Measurements from ENCODE around the gene PDLIM3. TPM values are rescaled to one million over a fixed set of nuclear protein-coding genes. Genes with fewer than 3 reads are reported as not detected.
A peak's percentile ranks its signal among the peaks of the same experiment; 100 is the strongest.
"Not testable (repeated sequence)": the region's sequence is repeated elsewhere in the genome, so short reads cannot be mapped to it uniquely, and the experiment has no call there.

The PDLIM3 gene
- total RNA-seq, 2 donors from 2014 or later: not detected

DNA sequence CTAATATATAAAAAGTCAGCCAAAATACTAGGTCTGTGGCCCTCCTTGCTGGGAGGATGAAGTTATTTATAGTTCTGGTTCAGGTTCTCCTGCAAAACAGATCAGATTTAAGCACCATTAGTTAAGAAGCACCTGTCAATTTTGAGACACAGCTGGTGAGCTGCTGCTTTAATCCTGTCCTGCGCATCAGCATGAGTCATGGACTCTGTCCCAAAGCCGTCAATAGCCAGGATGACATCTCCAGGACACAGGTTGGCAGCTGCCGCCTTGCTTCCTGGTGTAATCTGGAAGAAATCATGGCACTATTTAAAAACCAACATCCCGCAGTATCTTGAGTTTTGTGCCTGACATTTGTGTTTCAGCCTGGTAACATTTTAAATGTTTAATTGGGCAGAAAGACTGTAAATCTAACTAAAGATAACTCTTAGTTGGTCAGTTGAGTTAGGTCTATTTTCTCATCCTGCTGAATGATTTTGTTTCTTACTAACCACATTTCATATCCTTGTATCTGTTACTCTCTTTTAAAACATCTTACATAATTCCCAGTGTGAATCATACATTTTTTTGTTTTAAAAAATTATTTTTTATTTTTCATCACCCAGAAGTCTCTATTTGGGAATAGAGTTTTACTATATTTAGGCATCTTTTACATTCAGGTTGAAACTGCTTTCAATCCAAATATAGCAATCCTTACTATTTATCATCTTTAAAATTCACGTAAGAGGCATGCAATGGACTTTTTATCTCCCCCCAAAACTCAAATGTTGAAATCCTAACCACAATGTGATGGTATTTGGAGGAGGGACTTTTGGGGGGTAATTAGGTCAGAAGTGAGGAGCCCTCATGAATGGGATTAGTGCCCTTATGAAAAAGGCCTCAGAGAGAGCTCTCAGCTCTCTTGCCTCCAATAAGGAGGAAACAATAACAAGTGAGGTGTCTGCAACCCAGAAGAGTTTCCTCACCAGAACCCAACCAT lies 10.1 kb downstream of the PDLIM3 start:
- Mint-ChIP-seq H3K4me3 (no peak overlapping the region), H3K36me3 (ENCODE audit: low read depth) (no peaks in the 10 kb centered on the region), H3K27me3 (peaks cover 56% of the 10 kb centered on the region), H3K4me1 (no peaks in the 10 kb centered on the region), H3K27ac (no peak overlapping the region)
- ATAC-seq: no peak
- DNase-seq: no peak
- no peaks in the 10 kb centered on the region for H3K9me3 ChIP-seq (ENCODE audit: control insufficient read depth, low read length, poor library complexity, severe bottlenecking)

DNA sequence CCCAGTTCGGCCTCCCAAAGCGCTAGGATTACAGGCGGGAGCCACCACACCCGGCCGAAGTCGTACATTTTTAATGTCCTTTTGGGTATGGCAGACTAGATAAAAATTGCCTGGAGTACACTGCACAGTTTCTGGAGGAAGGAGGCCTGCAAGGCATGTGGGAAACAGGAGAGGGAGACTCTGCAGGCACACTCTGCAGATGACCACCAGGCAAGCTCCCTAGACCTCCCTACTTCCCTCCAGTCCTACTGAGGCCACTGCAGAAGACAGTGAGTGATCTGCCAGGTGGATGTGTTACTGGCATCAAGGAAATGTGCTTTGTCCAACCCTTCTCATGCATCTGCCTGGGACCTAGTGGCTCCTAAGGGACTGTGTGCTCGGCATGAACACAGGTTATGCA lies 11.4 kb downstream of the PDLIM3 start:
- Mint-ChIP-seq H3K4me1 (no peaks in the 10 kb centered on the region), H3K4me3 (no peak overlapping the region), H3K36me3 (ENCODE audit: low read depth) (no peaks in the 10 kb centered on the region), H3K27ac (no peak overlapping the region), H3K27me3 (peaks cover 42% of the 10 kb centered on the region)
- DNase-seq (no peak), ATAC-seq (no peak)
- H3K9me3 ChIP-seq (ENCODE audit: control insufficient read depth, low read length, poor library complexity, severe bottlenecking): no peaks in the 10 kb centered on the region

DNA sequence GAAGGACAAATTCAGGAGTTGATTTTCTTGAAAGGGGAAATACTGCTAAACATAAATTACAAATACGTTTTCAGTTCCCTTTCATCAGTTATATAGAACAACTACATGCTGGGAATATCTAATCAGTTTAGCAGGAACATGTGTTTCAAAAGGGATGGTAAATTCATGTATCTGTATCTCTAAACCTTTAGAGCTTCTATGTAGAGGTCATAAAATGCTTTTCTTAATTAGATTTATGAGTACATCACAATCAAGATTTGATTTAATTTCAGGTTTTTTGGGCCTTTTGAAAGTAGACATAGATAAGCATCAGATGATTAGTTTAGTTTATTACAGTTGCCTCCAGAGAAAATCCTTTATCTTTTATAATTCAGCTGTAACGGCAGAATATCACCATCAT lies 12.9 kb downstream of the PDLIM3 start:
- H3K36me3 Mint-ChIP-seq (ENCODE audit: low read depth): no peaks in the 10 kb centered on the region
- H3K4me3 Mint-ChIP-seq: no peak overlapping the region
- no peak for DNase-seq
- no peak for ATAC-seq
- peaks cover 41% of the 10 kb centered on the region for H3K27me3 Mint-ChIP-seq
- no peaks in the 10 kb centered on the region for H3K9me3 ChIP-seq (ENCODE audit: control insufficient read depth, low read length, poor library complexity, severe bottlenecking)
- no peaks in the 10 kb centered on the region for H3K4me1 Mint-ChIP-seq
- H3K27ac Mint-ChIP-seq: no peak overlapping the region

- Mint-ChIP-seq H3K36me3 (ENCODE audit: low read depth) (no peaks in the 10 kb centered on the region), H3K4me3 (no peak overlapping the region), H3K4me1 (no peaks in the 10 kb centered on the region), H3K27ac (no peak overlapping the region), H3K27me3 (peaks cover 50% of the 10 kb centered on the region)
- no peaks in the 10 kb centered on the region for H3K9me3 ChIP-seq (ENCODE audit: control insufficient read depth, low read length, poor library complexity, severe bottlenecking)
- DNase-seq (no peak), ATAC-seq (no peak)
These were observed 15.2 kb downstream of the PDLIM3 start for GRCh38 chr4:185520119-185520518.

- Mint-ChIP-seq H3K27me3 (peaks cover 52% of the 10 kb centered on the region), H3K4me3 (no peak overlapping the region), H3K4me1 (peaks cover 8% of the 10 kb centered on the region), H3K27ac (no peak overlapping the region), H3K36me3 (ENCODE audit: low read depth) (no peaks in the 10 kb centered on the region)
- DNase-seq (no peak), ATAC-seq (no peak)
- no peaks in the 10 kb centered on the region for H3K9me3 ChIP-seq (ENCODE audit: control insufficient read depth, low read length, poor library complexity, severe bottlenecking)
These were observed 16.8 kb downstream of the PDLIM3 start for GRCh38 chr4:185518494-185518893.

- DNase-seq: no peak
- H3K27me3 Mint-ChIP-seq: peaks cover 55% of the 10 kb centered on the region
These were observed 17.2 kb downstream of the PDLIM3 start for GRCh38 chr4:185518069-185518468.

GRCh38 chr4:185515248-185515647 lies 20.1 kb downstream of the PDLIM3 start:
- H3K4me3 Mint-ChIP-seq: no peak overlapping the region
- H3K9me3 ChIP-seq (ENCODE audit: control insufficient read depth, low read length, poor library complexity, severe bottlenecking): no peaks in the 10 kb centered on the region
- ATAC-seq (no peak), DNase-seq (no peak)
- H3K27me3 Mint-ChIP-seq: peaks cover 52% of the 10 kb centered on the region
- no peak overlapping the region for H3K27ac Mint-ChIP-seq
- H3K36me3 Mint-ChIP-seq (ENCODE audit: low read depth): peaks cover 2% of the 10 kb centered on the region
- H3K4me1 Mint-ChIP-seq: peaks cover 15% of the 10 kb centered on the region

More at GRCh38 chr4:185518069-185518468, 17.2 kb downstream of the PDLIM3 start:
- Mint-ChIP-seq H3K36me3 (ENCODE audit: low read depth) (no peaks in the 10 kb centered on the region), H3K27ac (no peak overlapping the region), H3K4me3 (no peak overlapping the region), H3K4me1 (peaks cover 10% of the 10 kb centered on the region)
- no peaks in the 10 kb centered on the region for H3K9me3 ChIP-seq (ENCODE audit: control insufficient read depth, low read length, poor library complexity, severe bottlenecking)
- no peak for ATAC-seq

DNA sequence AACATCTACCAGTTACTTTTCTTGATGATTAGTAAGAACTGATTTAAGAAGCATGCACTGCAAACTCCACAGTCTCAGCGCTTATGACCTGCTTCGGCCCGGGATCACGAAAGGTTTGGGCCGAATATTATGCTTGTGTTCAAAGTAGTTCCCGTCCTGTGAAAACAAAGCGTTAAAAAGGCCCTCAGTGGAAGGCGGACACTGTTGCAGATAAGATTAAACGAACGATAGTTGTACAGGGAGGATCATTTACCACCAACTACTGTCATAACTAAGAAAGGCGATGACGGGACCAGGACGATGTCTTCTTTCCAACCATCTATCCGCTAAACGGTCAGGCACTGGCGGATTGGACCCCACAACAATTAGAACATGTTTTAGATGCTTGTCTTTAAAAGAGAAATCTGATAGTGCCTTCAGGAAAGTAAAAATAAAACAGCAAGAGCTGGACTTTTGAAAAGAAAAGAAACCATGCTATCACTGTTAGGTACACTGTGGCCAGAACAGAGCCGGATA lies 21.1 kb downstream of the PDLIM3 start:
- H3K9me3 ChIP-seq (ENCODE audit: control insufficient read depth, low read length, poor library complexity, severe bottlenecking): no peaks in the 10 kb centered on the region
- Mint-ChIP-seq H3K36me3 (ENCODE audit: low read depth) (peaks cover 2% of the 10 kb centered on the region), H3K4me3 (peak overlapping the region; percentile 57), H3K4me1 (peaks cover 15% of the 10 kb centered on the region), H3K27ac (peak overlapping the region; percentile 67), H3K27me3 (peaks cover 62% of the 10 kb centered on the region)
- no peak for DNase-seq
- no peak for ATAC-seq

DNA sequence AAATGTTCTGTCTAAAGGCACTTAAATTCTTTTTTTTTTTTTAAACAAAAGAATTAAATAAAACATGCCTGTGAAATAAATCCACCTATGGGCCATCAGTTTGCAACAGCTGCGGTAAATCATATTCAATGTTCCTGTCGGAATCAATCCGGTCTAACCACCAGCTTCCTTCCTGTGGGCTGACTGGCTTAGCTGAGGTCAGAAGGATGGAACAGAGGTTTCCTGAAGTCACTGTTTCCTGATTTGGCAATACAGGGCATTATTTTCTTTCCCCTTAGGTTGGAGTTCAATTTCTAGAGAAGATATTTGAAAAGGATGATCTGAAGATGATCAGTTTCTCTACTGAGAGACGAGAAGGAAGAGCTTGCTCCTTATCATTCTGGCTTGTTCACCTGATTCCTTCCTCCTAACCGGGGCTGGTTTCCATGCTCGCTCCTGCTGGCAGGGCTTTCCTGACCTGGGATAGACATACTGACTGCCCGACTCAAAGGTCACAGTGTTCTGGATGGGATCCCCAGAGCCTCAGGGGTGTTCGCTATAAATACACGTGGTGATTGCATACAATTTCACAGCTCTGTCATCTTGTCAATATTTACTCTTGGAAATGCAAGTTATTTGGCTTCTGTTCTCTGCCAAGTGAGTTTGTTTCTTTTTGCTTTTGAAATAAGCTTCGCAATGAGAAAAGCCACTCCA lies 21.7 kb downstream of the PDLIM3 start:
- Mint-ChIP-seq H3K27me3 (peaks cover 64% of the 10 kb centered on the region), H3K4me1 (peaks cover 15% of the 10 kb centered on the region), H3K36me3 (ENCODE audit: low read depth) (peaks cover 2% of the 10 kb centered on the region), H3K27ac (peak overlapping the region; percentile 67), H3K4me3 (peak overlapping the region; percentile 57)
- DNase-seq (no peak), ATAC-seq (peak; percentile 65)
- no peaks in the 10 kb centered on the region for H3K9me3 ChIP-seq (ENCODE audit: control insufficient read depth, low read length, poor library complexity, severe bottlenecking)

DNA sequence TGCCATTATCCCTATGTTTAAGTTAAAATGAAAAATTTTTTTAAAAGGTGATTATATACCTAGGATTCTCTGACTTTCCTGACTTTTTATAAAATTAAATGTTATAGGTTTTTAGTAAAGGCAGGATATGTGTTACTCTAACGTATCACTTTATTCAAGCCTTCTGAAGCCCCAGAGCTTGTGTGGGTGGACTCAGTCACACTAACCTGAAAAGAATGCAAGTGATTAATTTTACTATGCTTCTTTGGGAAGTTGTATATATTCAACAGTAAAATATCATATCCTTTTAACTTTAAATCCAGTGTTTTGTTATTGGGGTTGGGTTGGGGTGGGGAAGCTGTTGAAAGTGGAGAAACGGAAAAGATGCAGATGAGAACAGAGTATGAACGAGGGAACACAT lies 22.8 kb downstream of the PDLIM3 start:
- Mint-ChIP-seq H3K27me3 (peaks cover 73% of the 10 kb centered on the region), H3K36me3 (ENCODE audit: low read depth) (peaks cover 2% of the 10 kb centered on the region), H3K4me3 (no peak overlapping the region), H3K27ac (no peak overlapping the region), H3K4me1 (peaks cover 16% of the 10 kb centered on the region)
- DNase-seq (no peak), ATAC-seq (no peak)
- H3K9me3 ChIP-seq (ENCODE audit: control insufficient read depth, low read length, poor library complexity, severe bottlenecking): no peaks in the 10 kb centered on the region

- ATAC-seq; H3K27ac Mint-ChIP-seq; H3K36me3 Mint-ChIP-seq (ENCODE audit: low read depth); DNase-seq; H3K9me3 ChIP-seq (ENCODE audit: control insufficient read depth, low read length, poor library complexity, severe bottlenecking); H3K4me3 Mint-ChIP-seq: not testable (repeated sequence)
- Mint-ChIP-seq H3K27me3 (peaks cover 72% of the 10 kb centered on the region), H3K4me1 (peaks cover 16% of the 10 kb centered on the region)
These were observed 24.1 kb downstream of the PDLIM3 start for GRCh38 chr4:185511243-185511642.

- no peak overlapping the region for H3K27ac Mint-ChIP-seq
- H3K9me3 ChIP-seq (ENCODE audit: control insufficient read depth, low read length, poor library complexity, severe bottlenecking): no peaks in the 10 kb centered on the region
- peaks cover 76% of the 10 kb centered on the region for H3K27me3 Mint-ChIP-seq
- no peak for DNase-seq
- peaks cover 16% of the 10 kb centered on the region for H3K4me1 Mint-ChIP-seq
- H3K4me3 Mint-ChIP-seq: no peak overlapping the region
- peaks cover 2% of the 10 kb centered on the region for H3K36me3 Mint-ChIP-seq (ENCODE audit: low read depth)
- ATAC-seq: no peak
These were observed 24.5 kb downstream of the PDLIM3 start for GRCh38 chr4:185510806-185511205.

- H3K36me3 Mint-ChIP-seq (ENCODE audit: low read depth): peaks cover 5% of the 10 kb centered on the region
- no peaks in the 10 kb centered on the region for H3K9me3 ChIP-seq (ENCODE audit: control insufficient read depth, low read length, poor library complexity, severe bottlenecking)
- H3K27ac Mint-ChIP-seq: no peak overlapping the region
- ATAC-seq: no peak
- peaks cover 7% of the 10 kb centered on the region for H3K4me1 Mint-ChIP-seq
- H3K27me3 Mint-ChIP-seq: peaks cover 73% of the 10 kb centered on the region
- no peak for DNase-seq
- no peak overlapping the region for H3K4me3 Mint-ChIP-seq
These were observed 27.1 kb downstream of the PDLIM3 start for GRCh38 chr4:185508181-185508580.

Measured in T-helper 17 cell (primary cell).